DMS 273 treated with DMSO at 0.1 percent for 48 hours (cell line): Measurements from ENCODE around the gene NCBP1.

Experiments used
- DNase-seq: peaks from one replicate; lab custom pipeline; 2025; lab: John Stamatoyannopoulos, UW

NCBP1 gene

GRCh38 chr9:97711223-97711626 lies 77.6 kb downstream of the NCBP1 start:
- no peak for DNase-seq

- no peak for DNase-seq
Measured at GRCh38 chr9:97714435-97714834, 80.8 kb downstream of the NCBP1 start.

- DNase-seq = no peak
Measured at GRCh38 chr9:97717866-97718265, 84.2 kb downstream of the NCBP1 start.

GRCh38 chr9:97721396-97721795 lies 87.8 kb downstream of the NCBP1 start:
- DNase-seq = no peak

GRCh38 chr9:97722331-97722730 lies 88.7 kb downstream of the NCBP1 start:
- no peak for DNase-seq
